HepG2 (cell line): Measurements from ENCODE around the gene GNAL. TPM values are rescaled to one million over a fixed set of nuclear protein-coding genes. Genes with fewer than 3 reads are reported as not detected.
"Not testable (repeated sequence)": the region's sequence is repeated elsewhere in the genome, so short reads cannot be mapped to it uniquely, and the experiment has no call there.

Source experiments
- ATAC-seq: fragments of 200-7000 bp; cut with Tn5 transposase; 3 replicates; pipeline ENCODE4 v1.9.1; 2020; ENCODE audit warnings: mild to moderate bottlenecking, moderate library complexity
- BruUV-seq: library from RNA; stranded (reverse); fragments of 400-500 nt; replicated peaks from 2 replicates; lab custom pipeline; 2021; lab: Mats Ljungman, UMichigan
- CTCF ChIA-PET: fragments of 300-600 bp; formaldehyde crosslinking; extraction: SDS; loops from one replicate; lab custom pipeline; 2021; ENCODE audit warnings: low total read pairs, inconsistent platforms, low intra/inter-chr PET ratio; lab: Yijun Ruan, JAX
- POLR2A ChIA-PET: fragments of 350-600 bp; sonication (Branson Sonifier 250); formaldehyde crosslinking; loops from one replicate; lab custom pipeline; 2020; ENCODE audit warnings: antibody characterized with exemption, inconsistent platforms; lab: Yijun Ruan, JAX
- DNase-seq: peaks from one replicate; pipeline ENCODE4 v3.0.0-alpha.2; 2015; ENCODE audit warnings: low spot score
- FAIRE-seq: peaks from 3 replicates; lab custom pipeline; 2011; peaks lifted over from hg19 to GRCh38; lab: Jason Lieb, UNC
- H2AFZ ChIP-seq: one replicate; pipeline ENCODE4 v1.6.1; 2011; ENCODE audit warnings: low read length, inconsistent platforms
- H3K27ac ChIP-seq: fragments of 300-600 bp; 3 replicates; pipeline ENCODE4 v1.8.0; 2011; ENCODE audit warnings: mixed run types, mild to moderate bottlenecking, mixed read lengths, low read length, inconsistent platforms; ENCODE audit not compliant: insufficient read depth; ENCODE audit errors: extremely low read length
- H3K27me3 ChIP-seq, 2 experiments: fragments of 200-600 bp in 1 of 2; 2 replicates in 1 of 2; 3 replicates in 1 of 2; pipeline versions ENCODE4 v1.6.0 to v1.8.0; 2011; ENCODE audit warnings: low read length in 2 of 2, mild to moderate bottlenecking in 2 of 2, moderate library complexity in 2 of 2, inconsistent platforms in 1 of 2; ENCODE audit not compliant: insufficient read depth in 2 of 2, control insufficient read depth in 1 of 2
- H3K36me3 ChIP-seq, 2 experiments: fragments of 200-600 bp in 1 of 2; replicated peaks in 1 of 2; 2 replicates in 1 of 2; 3 replicates in 1 of 2; pipeline versions ENCODE4 v1.5.1 to v1.8.0; 2011; ENCODE audit warnings: low read length in 2 of 2, inconsistent platforms in 1 of 2; ENCODE audit not compliant: insufficient read depth in 2 of 2, control insufficient read depth in 1 of 2
- H3K4me1 ChIP-seq: 2 replicates; pipeline ENCODE4 v1.5.1; 2012; ENCODE audit warnings: low read length, inconsistent platforms; ENCODE audit not compliant: insufficient read depth
- H3K4me2 ChIP-seq: 2 replicates; pipeline ENCODE4 v1.6.0; 2011; ENCODE audit warnings: low read depth, low read length, inconsistent platforms
- H3K4me3 ChIP-seq, 3 experiments: fragments of 200-600 bp in 1 of 3; sonication (generic), shearing (Covaris generic) in 1 of 3; replicated peaks in 1 of 3; 2 replicates each; pipeline ENCODE4 v1.5.1; 2011 to 2016; ENCODE audit warnings: low read length in 3 of 3, inconsistent platforms in 2 of 3, low read depth in 2 of 3, mild to moderate bottlenecking in 2 of 3, control low read depth in 1 of 3, mixed read lengths in 1 of 3; ENCODE audit not compliant: insufficient read depth in 1 of 3
- H3K79me2 ChIP-seq: one replicate; pipeline ENCODE4 v1.6.1; 2011; ENCODE audit warnings: low read length, inconsistent platforms; ENCODE audit not compliant: insufficient read depth
- H3K9ac ChIP-seq: 2 replicates; pipeline ENCODE4 v1.6.0; 2011; ENCODE audit warnings: mild to moderate bottlenecking, low read depth, low read length, inconsistent platforms; ENCODE audit not compliant: insufficient read depth
- H3K9me3 ChIP-seq: 2 replicates; pipeline ENCODE4 v1.5.1; 2012; ENCODE audit warnings: mild to moderate bottlenecking, low read length
- H4K20me1 ChIP-seq: 2 replicates; pipeline ENCODE4 v1.6.0; 2011; ENCODE audit warnings: inconsistent platforms, mild to moderate bottlenecking, low read length, moderate library complexity; ENCODE audit not compliant: insufficient read depth
- ATF4 ChIP-seq, 2 experiments: fragments of 450-650 bp in 1 of 2; sonication (generic) in 1 of 2; formaldehyde crosslinking; IDR thresholded peaks; 2 replicates each; pipeline versions ENCODE4 v1.5.0 to v1.8.0; 2020 to 2022; ENCODE audit warnings: mild to moderate bottlenecking in 1 of 2, missing genetic modification reagents in 1 of 2
- GZF1 ChIP-seq: sonication (generic); formaldehyde crosslinking; IDR thresholded peaks from 2 replicates; pipeline ENCODE4 v1.5.1; 2020; ENCODE audit warnings: mild to moderate bottlenecking, missing genetic modification reagents
- IKZF4 ChIP-seq: sonication (generic); formaldehyde crosslinking; IDR thresholded peaks from 2 replicates; pipeline ENCODE4 v1.5.1; 2020; ENCODE audit warnings: borderline replicate concordance, mild to moderate bottlenecking, low read depth, missing genetic modification reagents; ENCODE audit errors: not compliant biosample characterization
- ISL2 ChIP-seq: sonication (generic); formaldehyde crosslinking; IDR thresholded peaks from 2 replicates; pipeline ENCODE4 v1.5.0; 2020; ENCODE audit warnings: missing genetic modification reagents
- PREB ChIP-seq: sonication (generic); formaldehyde crosslinking; IDR thresholded peaks from 2 replicates; pipeline ENCODE4 v1.4.0; 2020; ENCODE audit warnings: missing genetic modification reagents
- SCMH1 ChIP-seq: sonication (generic); formaldehyde crosslinking; IDR thresholded peaks from 2 replicates; pipeline ENCODE4 v1.9.0; 2021; ENCODE audit warnings: missing genetic modification reagents, mild to moderate bottlenecking, borderline replicate concordance
- TCF12 ChIP-seq, 2 experiments: fragments of 450-650 bp in 1 of 2; sonication (generic) in 1 of 2; formaldehyde crosslinking in 1 of 2; IDR thresholded peaks; 2 replicates each; pipeline versions ENCODE4 v1.6.1 to v1.8.0; 2017 to 2022; ENCODE audit warnings: antibody characterized with exemption in 1 of 2, mild to moderate bottlenecking in 1 of 2, missing genetic modification reagents in 1 of 2, moderate library complexity in 1 of 2
- ZNF235 ChIP-seq: sonication (generic); formaldehyde crosslinking; IDR thresholded peaks from 2 replicates; pipeline ENCODE4 v1.8.1; 2023; ENCODE audit warnings: mild to moderate bottlenecking, missing genetic modification reagents, borderline replicate concordance
- ZNF335 ChIP-seq: sonication (generic); formaldehyde crosslinking; IDR thresholded peaks from 2 replicates; pipeline ENCODE4 v1.4.0; 2020; ENCODE audit warnings: missing genetic modification reagents
- ZNF704 ChIP-seq: sonication (generic); formaldehyde crosslinking; IDR thresholded peaks from 2 replicates; pipeline ENCODE4 v1.8.1; 2023; ENCODE audit warnings: mild to moderate bottlenecking, inconsistent platforms, moderate library complexity, missing genetic modification reagents, borderline replicate concordance
- WGBS: methylation state at CpG from one replicate; pipeline ENCODE4 v1.1.6; 2017; ENCODE audit warnings: low lambda C conversion rate; 5-methylcytosine and 5-hydroxymethylcytosine counted together
- in situ Hi-C: cut with HindIII; loops from 2 replicates; pipeline ENCODE4 v1.10.0; 2017; ENCODE audit warnings: low pct_unique_long_range_greater_than_20kb; ENCODE audit not compliant: extremely low pct_ligation_motif_present
- intact Hi-C: fragments of 100-400 bp; cut with micrococcal nuclease; formaldehyde crosslinking; loops from one replicate; pipeline ENCODE4 v1.10.0; 2022; ENCODE audit not compliant: unreplicated experiment
- polyA plus RNA-seq, 8 experiments: library from polyadenylated mRNA; depleted of rRNA in 3 of 8; stranded (reverse) in 7 of 8; unstranded in 1 of 8; fragments of >200 nt; fragmentation: Illumina TruSeq in 4 of 8; extraction: Trizol in 4 of 8; gene quantifications; 2 replicates each; pipeline versions ENCODE4 v1.2.1 to v1.2.3, GENCODE V29; 2011 to 2016; ENCODE audit warnings: low read depth in 4 of 8, missing spikeins in 1 of 8, mixed read lengths in 1 of 8; ENCODE audit not compliant: insufficient read depth in 1 of 8
- total RNA-seq, 5 experiments: library from RNA; depleted of rRNA; stranded (reverse); fragments of >200 nt; fragmentation: Illumina TruSeq; extraction: Trizol; gene quantifications; 2 replicates each; pipeline ENCODE4 v1.2.3, GENCODE V29; 2016; ENCODE audit warnings: low read depth in 1 of 5

Gene GNAL
- total and polyA plus RNA-seq, 2 of the 13 experiments (the other 11 are each of a cell fraction or from before 2014, with no cell fraction given): 0.87 to 1.4 TPM

GRCh38 chr18:11919522-11919921 is 230.5 kb downstream of the GNAL start:
- H4K20me1 ChIP-seq, BruUV-seq, H3K27me3 ChIP-seq, FAIRE-seq, H3K9ac ChIP-seq, in situ Hi-C loops, H3K4me3 ChIP-seq, DNase-seq, POLR2A ChIA-PET, H3K36me3 ChIP-seq, intact Hi-C loops, H2AFZ ChIP-seq, H3K4me2 ChIP-seq, H3K4me1 ChIP-seq, H3K9me3 ChIP-seq, ATAC-seq, H3K27ac ChIP-seq, CTCF ChIA-PET, H3K79me2 ChIP-seq: not testable (repeated sequence)
- WGBS: 33% methylated on average over 5 of the region's 5 CpGs

GRCh38 chr18:11923450-11923849 is 234.4 kb downstream of the GNAL start:
- no peak overlapping the region for H3K9ac ChIP-seq
- CTCF ChIA-PET: no interaction called here
- no peaks in the 10 kb centered on the region for H3K9me3 ChIP-seq
- TF ChIP-seq PREB (CRISPR knock-in tag) (no peak), ZNF704 (CRISPR knock-in tag) (no peak), TCF12 (IDR thresholded peaks at IDR 0.05) (no peak), TCF12 (CRISPR knock-in tag; IDR thresholded peaks at IDR 0.05) (no peak), ISL2 (CRISPR knock-in tag) (no peak), ATF4 (CRISPR knock-in tag; IDR thresholded peaks at IDR 0.05) (no peak), ZNF335 (CRISPR knock-in tag) (no peak), IKZF4 (CRISPR knock-in tag) (no peak), SCMH1 (no peak), GZF1 (CRISPR knock-in tag) (no peak), ZNF235 (CRISPR knock-in tag) (no peak)
- H3K79me2 ChIP-seq: no peaks in the 10 kb centered on the region
- no peak overlapping the region for H3K27ac ChIP-seq
- H3K4me2 ChIP-seq: no peak overlapping the region
- POLR2A ChIA-PET: no interaction called here
- H2AFZ ChIP-seq: no peak overlapping the region
- no peaks in the 10 kb centered on the region for H4K20me1 ChIP-seq
- intact Hi-C loops: no loop called here
- in situ Hi-C loops: no loop called here
- H3K27me3 ChIP-seq: peaks cover 0 to 18% of the 10 kb centered on the region in 2 experiments; a peak in 3 of 5 replicates
- no peaks in the 10 kb centered on the region for H3K36me3 ChIP-seq
- BruUV-seq: no TSS peak
- no peak for ATAC-seq
- FAIRE-seq: no peak
- DNase-seq: no peak
- H3K4me3 ChIP-seq: no peak overlapping the region
- 96% methylated on average over 3 of the region's 3 CpGs for WGBS
- H3K4me1 ChIP-seq: peaks cover 34% of the 10 kb centered on the region
